HUES48 (cell line): ENCODE measurements around the gene ABCC9.

ENCODE experiments used
- H3K27ac ChIP-seq: one replicate; pipeline ENCODE4 v1.7.0; 2013; ENCODE audit warnings: low read depth, low read length, inconsistent platforms
- H3K27me3 ChIP-seq: 2 replicates; pipeline ENCODE4 v1.6.1; 2013; ENCODE audit warnings: mild to moderate bottlenecking, low read length; ENCODE audit not compliant: control insufficient read depth, insufficient read depth
- H3K36me3 ChIP-seq: 2 replicates; pipeline ENCODE4 v1.6.1; 2013; ENCODE audit warnings: low read length; ENCODE audit not compliant: control insufficient read depth, insufficient read depth
- H3K4me1 ChIP-seq: 2 replicates; pipeline ENCODE4 v1.6.1; 2013; ENCODE audit warnings: mild to moderate bottlenecking, low read length; ENCODE audit not compliant: control insufficient read depth, insufficient read depth
- H3K4me3 ChIP-seq: 2 replicates; pipeline ENCODE4 v1.5.1; 2013; ENCODE audit warnings: mild to moderate bottlenecking, low read depth, low read length
- H3K9ac ChIP-seq: 2 replicates; pipeline ENCODE4 v1.6.1; 2013; ENCODE audit warnings: mild to moderate bottlenecking, low read depth, low read length, moderate library complexity
- H3K9me3 ChIP-seq: 2 replicates; pipeline ENCODE4 v1.6.1; 2013; ENCODE audit warnings: low read length; ENCODE audit not compliant: control insufficient read depth, insufficient read depth

Gene ABCC9

GRCh38 chr12:21839776-21840175, 101.5 kb downstream of the ABCC9 start:
- Histone ChIP-seq H3K27ac (no peak overlapping the region), H3K27me3 (no peaks in the 10 kb centered on the region), H3K36me3 (no peaks in the 10 kb centered on the region), H3K4me1 (no peaks in the 10 kb centered on the region), H3K9me3 (no peaks in the 10 kb centered on the region), H3K4me3 (no peak overlapping the region), H3K9ac (no peak overlapping the region)

GRCh38 chr12:21837847-21838246, 103.4 kb downstream of the ABCC9 start:
- no peak overlapping the region for H3K27ac ChIP-seq
- H3K9me3 ChIP-seq = no peaks in the 10 kb centered on the region
- H3K9ac ChIP-seq = no peak overlapping the region
- H3K36me3 ChIP-seq = no peaks in the 10 kb centered on the region
- no peaks in the 10 kb centered on the region for H3K27me3 ChIP-seq
- H3K4me1 ChIP-seq = no peaks in the 10 kb centered on the region
- H3K4me3 ChIP-seq = no peak overlapping the region

- Histone ChIP-seq H3K27ac (no peak overlapping the region), H3K9ac (no peak overlapping the region), H3K9me3 (no peaks in the 10 kb centered on the region), H3K36me3 (no peaks in the 10 kb centered on the region), H3K4me3 (no peak overlapping the region), H3K27me3 (no peaks in the 10 kb centered on the region), H3K4me1 (no peaks in the 10 kb centered on the region)
Observed at GRCh38 chr12:21831791-21832344, 109.4 kb downstream of the ABCC9 start.

GRCh38 chr12:21828779-21829178, 112.4 kb downstream of the ABCC9 start:
- no peaks in the 10 kb centered on the region for H3K36me3 ChIP-seq
- H3K27me3 ChIP-seq = no peaks in the 10 kb centered on the region
- H3K4me3 ChIP-seq = no peak overlapping the region
- no peaks in the 10 kb centered on the region for H3K4me1 ChIP-seq
- H3K9ac ChIP-seq = no peak overlapping the region
- no peak overlapping the region for H3K27ac ChIP-seq
- H3K9me3 ChIP-seq = no peaks in the 10 kb centered on the region

- Histone ChIP-seq H3K36me3 (no peaks in the 10 kb centered on the region), H3K4me1 (no peaks in the 10 kb centered on the region), H3K4me3 (no peak overlapping the region), H3K27me3 (no peaks in the 10 kb centered on the region), H3K27ac (no peak overlapping the region), H3K9ac (no peak overlapping the region), H3K9me3 (no peaks in the 10 kb centered on the region)
Observed at GRCh38 chr12:21828136-21828775, 113.0 kb downstream of the ABCC9 start.

- no peaks in the 10 kb centered on the region for H3K27me3 ChIP-seq
Observed at GRCh38 chr12:21827083-21827482, 114.1 kb downstream of the ABCC9 start.

GRCh38 chr12:21826618-21826910, 114.7 kb downstream of the ABCC9 start:
- no peaks in the 10 kb centered on the region for H3K36me3 ChIP-seq
- H3K4me1 ChIP-seq = no peaks in the 10 kb centered on the region
- H3K27me3 ChIP-seq = no peaks in the 10 kb centered on the region
- H3K9ac ChIP-seq = no peak overlapping the region
- H3K9me3 ChIP-seq = no peaks in the 10 kb centered on the region
- no peak overlapping the region for H3K27ac ChIP-seq
- no peak overlapping the region for H3K4me3 ChIP-seq

More at GRCh38 chr12:21827083-21827482, 114.1 kb downstream of the ABCC9 start:
- Histone ChIP-seq H3K9ac (no peak overlapping the region), H3K4me3 (no peak overlapping the region), H3K4me1 (no peaks in the 10 kb centered on the region), H3K9me3 (no peaks in the 10 kb centered on the region), H3K27ac (no peak overlapping the region), H3K36me3 (no peaks in the 10 kb centered on the region)

GRCh38 chr12:21825886-21826617, 115.2 kb downstream of the ABCC9 start:
- no peaks in the 10 kb centered on the region for H3K4me1 ChIP-seq
- H3K9me3 ChIP-seq = no peaks in the 10 kb centered on the region
- H3K36me3 ChIP-seq = no peaks in the 10 kb centered on the region
- no peaks in the 10 kb centered on the region for H3K27me3 ChIP-seq
- no peak overlapping the region for H3K9ac ChIP-seq
- H3K4me3 ChIP-seq = no peak overlapping the region
- no peak overlapping the region for H3K27ac ChIP-seq

GRCh38 chr12:21823581-21823980, 117.6 kb downstream of the ABCC9 start:
- no peak overlapping the region for H3K9ac ChIP-seq
- H3K36me3 ChIP-seq = no peaks in the 10 kb centered on the region
- no peaks in the 10 kb centered on the region for H3K4me1 ChIP-seq
- no peak overlapping the region for H3K27ac ChIP-seq
- no peaks in the 10 kb centered on the region for H3K9me3 ChIP-seq
- H3K27me3 ChIP-seq = no peaks in the 10 kb centered on the region
- no peak overlapping the region for H3K4me3 ChIP-seq

- H3K27ac ChIP-seq = no peak overlapping the region
- no peaks in the 10 kb centered on the region for H3K9me3 ChIP-seq
- no peaks in the 10 kb centered on the region for H3K27me3 ChIP-seq
- H3K36me3 ChIP-seq = no peaks in the 10 kb centered on the region
- no peak overlapping the region for H3K9ac ChIP-seq
- H3K4me3 ChIP-seq = no peak overlapping the region
- no peaks in the 10 kb centered on the region for H3K4me1 ChIP-seq
Observed at GRCh38 chr12:21819678-21820077, 121.5 kb downstream of the ABCC9 start.

- Histone ChIP-seq H3K27me3 (no peaks in the 10 kb centered on the region), H3K9ac (no peak overlapping the region), H3K9me3 (no peaks in the 10 kb centered on the region), H3K27ac (no peak overlapping the region), H3K36me3 (no peaks in the 10 kb centered on the region), H3K4me3 (no peak overlapping the region), H3K4me1 (no peaks in the 10 kb centered on the region)
Observed at GRCh38 chr12:21819236-21819635, 122.0 kb downstream of the ABCC9 start.
